K562 (cell line): Measurements from ENCODE around the gene ERAL1. TPM values are rescaled to one million over a fixed set of nuclear protein-coding genes. Genes with fewer than 3 reads are reported as not detected.
A peak's percentile ranks its signal among the peaks of the same experiment; 100 is the strongest.
"Not testable (repeated sequence)": the region's sequence is repeated elsewhere in the genome, so short reads cannot be mapped to it uniquely, and the experiment has no call there.

Source experiments
- ATAC-seq: fragments of 200-7000 bp; cut with Tn5 transposase; 3 replicates; pipeline ENCODE4 v1.9.1; 2020; ENCODE audit warnings: moderate library complexity
- BruUV-seq: library from RNA; stranded (reverse); fragments of 400-500 nt; replicated peaks from 2 replicates; lab custom pipeline; 2021; lab: Mats Ljungman, UMichigan
- CTCF ChIA-PET: fragments of 300-600 bp; formaldehyde crosslinking; extraction: SDS; loops from one replicate; lab custom pipeline; 2021; ENCODE audit warnings: low intra/inter-chr PET ratio; lab: Yijun Ruan, JAX
- POLR2A ChIA-PET: fragments of 300-600, 350-650 bp; sonication (Branson Sonifier 250); formaldehyde crosslinking; extraction: SDS; loops from one replicate; lab custom pipeline; 2021; ENCODE audit warnings: antibody characterized with exemption, inconsistent platforms; lab: Yijun Ruan, JAX
- DNase-seq, 4 experiments: peaks; one replicate each; pipeline versions ENCODE4 v3.0.0 to v3.0.0-alpha.2; 2011 to 2018; ENCODE audit warnings: low spot score in 3 of 4, mixed read lengths in 3 of 4; ENCODE audit errors: extremely low read depth in 1 of 4
- FAIRE-seq: peaks from 2 replicates; lab custom pipeline; 2011; peaks lifted over from hg19 to GRCh38; lab: Jason Lieb, UNC
- H2AFZ ChIP-seq: 2 replicates; pipeline ENCODE4 v1.6.0; 2011; ENCODE audit warnings: low read depth, low read length, control low read depth, inconsistent platforms
- H3K27ac ChIP-seq: fragments of 200-600 bp; 3 replicates; pipeline ENCODE4 v1.8.0; 2011; ENCODE audit warnings: low read depth, mild to moderate bottlenecking, control low read depth, inconsistent platforms, low read length, moderate library complexity, mixed read lengths; ENCODE audit errors: extremely low read depth
- H3K27me3 ChIP-seq, 2 experiments: fragments of 300-600 bp in 1 of 2; 2 replicates in 1 of 2; 3 replicates in 1 of 2; pipeline versions ENCODE4 v1.6.0 to v1.8.0; 2011; ENCODE audit warnings: inconsistent platforms in 2 of 2, low read length in 2 of 2, mild to moderate bottlenecking in 1 of 2, mixed read lengths in 1 of 2, moderate library complexity in 1 of 2; ENCODE audit not compliant: control insufficient read depth in 2 of 2, insufficient read depth in 2 of 2
- H3K36me3 ChIP-seq: fragments of 300-600 bp; 3 replicates; pipeline ENCODE4 v1.8.0; 2011; ENCODE audit warnings: mild to moderate bottlenecking, low read length, inconsistent platforms; ENCODE audit not compliant: control insufficient read depth, insufficient read depth
- H3K4me1 ChIP-seq, 2 experiments: fragments of 200-600 bp in 1 of 2; replicated peaks in 1 of 2; 2 replicates in 1 of 2; 3 replicates in 1 of 2; pipeline versions ENCODE4 v1.5.1 to v1.8.0; 2011; ENCODE audit warnings: inconsistent platforms in 2 of 2, low read length in 2 of 2, mild to moderate bottlenecking in 1 of 2, mixed read lengths in 1 of 2, moderate library complexity in 1 of 2; ENCODE audit not compliant: control insufficient read depth in 2 of 2, insufficient read depth in 2 of 2
- H3K4me2 ChIP-seq: 2 replicates; pipeline ENCODE4 v1.6.1; 2011; ENCODE audit warnings: low read length, control low read depth, inconsistent platforms, mixed read lengths; ENCODE audit not compliant: insufficient read depth
- H3K4me3 ChIP-seq: fragments of 200-600 bp; sonication (generic), shearing (Covaris generic); 2 replicates; pipeline ENCODE4 v1.5.1; 2016; ENCODE audit warnings: control low read depth, inconsistent platforms
- H3K79me2 ChIP-seq: fragments of 200-600 bp; 3 replicates; pipeline ENCODE4 v1.8.0; 2011; ENCODE audit warnings: low read length, inconsistent platforms; ENCODE audit not compliant: control insufficient read depth, insufficient read depth
- H3K9ac ChIP-seq, 2 experiments: 2 replicates each; pipeline versions ENCODE4 v1.6.0 to v1.6.1; 2011; ENCODE audit warnings: low read depth in 2 of 2, low read length in 2 of 2, control low read depth in 1 of 2, inconsistent platforms in 1 of 2, mild to moderate bottlenecking in 1 of 2, mixed read lengths in 1 of 2; ENCODE audit not compliant: insufficient read depth in 1 of 2
- H3K9me1 ChIP-seq: one replicate; pipeline ENCODE4 v1.6.0; 2011; ENCODE audit warnings: inconsistent platforms, mild to moderate bottlenecking, low read length, moderate library complexity; ENCODE audit not compliant: control insufficient read depth, insufficient read depth
- H3K9me3 ChIP-seq: replicated peaks from 2 replicates; pipeline ENCODE4 v1.5.1; 2011; ENCODE audit warnings: low read depth, low read length, inconsistent platforms; ENCODE audit not compliant: control insufficient read depth, insufficient read depth
- H4K20me1 ChIP-seq: replicated peaks from 2 replicates; pipeline ENCODE4 v1.6.1; 2011; ENCODE audit warnings: low read length, inconsistent platforms, mixed read lengths; ENCODE audit not compliant: control insufficient read depth, insufficient read depth
- ARID1B ChIP-seq: fragments of 450-650 bp; IDR thresholded peaks from 2 replicates; pipeline ENCODE4 v1.6.1; 2016; ENCODE audit warnings: antibody characterized with exemption, mild to moderate bottlenecking, inconsistent platforms
- BRF1 ChIP-seq: IDR thresholded peaks from 3 replicates; pipeline ENCODE4 v1.6.1; 2011; ENCODE audit warnings: borderline replicate concordance, mild to moderate bottlenecking; ENCODE audit not compliant: insufficient read length; ENCODE audit errors: extremely low read depth
- CBFA2T2 ChIP-seq: fragments of 450-650 bp; conservative IDR thresholded peaks from 2 replicates; pipeline ENCODE4 v1.6.1; 2017; ENCODE audit warnings: mild to moderate bottlenecking
- CBFA2T3 ChIP-seq: fragments of 450-650 bp; IDR thresholded peaks from 2 replicates; pipeline ENCODE4 v1.6.1; 2017
- DPF2 ChIP-seq: fragments of 450-650 bp; IDR thresholded peaks from 2 replicates; pipeline ENCODE4 v1.6.1; 2016
- NR2C1 ChIP-seq, 2 experiments: fragments of 450-650 bp; IDR thresholded peaks; 2 replicates each; pipeline ENCODE4 v1.6.1; 2017; ENCODE audit warnings: mild to moderate bottlenecking in 2 of 2, antibody characterized with exemption in 1 of 2, inconsistent platforms in 1 of 2, missing compliant biosample characterization in 1 of 2, missing genetic modification characterization in 1 of 2
- SMAD4 ChIP-seq: fragments of 250-450 bp; sonication (Bioruptor Pico); conservative IDR thresholded peaks from 2 replicates; pipeline ENCODE4 v1.8.0; 2021; ENCODE audit warnings: inconsistent platforms, mild to moderate bottlenecking, moderate library complexity
- SMARCA4 ChIP-seq: fragments of 450-650 bp; IDR thresholded peaks from 2 replicates; pipeline ENCODE4 v1.6.1; 2016
- SMARCE1 ChIP-seq: fragments of 450-650 bp; IDR thresholded peaks from 2 replicates; pipeline ENCODE4 v1.7.1; 2016; ENCODE audit warnings: mild to moderate bottlenecking
- SOX6 ChIP-seq: fragments of 450-650 bp; IDR thresholded peaks from 2 replicates; pipeline ENCODE4 v1.6.1; 2014; ENCODE audit warnings: mild to moderate bottlenecking
- SRSF9 ChIP-seq: fragments of 200-400 bp; formaldehyde crosslinking; IDR thresholded peaks from 2 replicates; pipeline ENCODE4 v1.6.1; 2017; ENCODE audit warnings: low read depth, low read length, borderline replicate concordance
- TAL1 ChIP-seq: fragments of 450-650 bp; IDR thresholded peaks from 2 replicates; pipeline ENCODE4 v1.6.1; 2016; ENCODE audit warnings: mild to moderate bottlenecking
- ZMIZ1 ChIP-seq, 2 experiments: fragments of 150-350 bp in 1 of 2; IDR thresholded peaks; 2 replicates each; pipeline ENCODE4 v1.6.1; 2012 to 2016; ENCODE audit warnings: low read depth in 2 of 2, low read length in 2 of 2, mild to moderate bottlenecking in 1 of 2, moderate library complexity in 1 of 2
- ZNF316 ChIP-seq: fragments of 450-650 bp; IDR thresholded peaks from 2 replicates; pipeline ENCODE4 v1.6.1; 2016
- WGBS: fragments of 100-300 bp; shearing (Covaris generic); methylation state at CpG from one replicate; pipeline ENCODE4 v1.1.6; 2016; ENCODE audit warnings: low coverage, mixed read lengths; ENCODE audit not compliant: insufficient coverage; ENCODE audit errors: missing lambda C conversion rate; 5-methylcytosine and 5-hydroxymethylcytosine counted together
- in situ Hi-C: fragments of 300-500 bp; cut with MboI; formaldehyde crosslinking; loops from 4 replicates; pipeline ENCODE4 v1.15.0; 2018; ENCODE audit warnings: inconsistent platforms, mixed read lengths
- intact Hi-C: fragments of 100-400 bp; cut with micrococcal nuclease; formaldehyde crosslinking; loops from 2 replicates; pipeline ENCODE4 v1.14.2; 2022
- polyA plus RNA-seq, 8 experiments: library from polyadenylated mRNA; depleted of rRNA in 4 of 8; stranded (reverse) in 5 of 8; unstranded in 3 of 8; fragments of >200 nt; fragmentation: Nextera tagmentation in 2 of 8; fragmentation: Illumina TruSeq in 1 of 8; extraction: Ambion mirVana in 2 of 8; extraction: Trizol in 1 of 8; gene quantifications; 2 replicates each; pipeline versions ENCODE4 v1.2.1 to v1.2.3, GENCODE V29; 2011 to 2014; ENCODE audit warnings: inconsistent platforms in 1 of 8, missing spikeins in 1 of 8
- total RNA-seq, 7 experiments: library from RNA; depleted of rRNA in 6 of 7; stranded (reverse); fragments of >200 nt in 6 of 7; fragmentation: Illumina TruSeq in 2 of 7; extraction: Trizol in 2 of 7; gene quantifications; 2 replicates each; pipeline versions ENCODE4 v1.2.1 to v1.2.3, GENCODE V29; 2011 to 2021; ENCODE audit warnings: low replicate concordance in 1 of 7

Gene ERAL1
- total and polyA plus RNA-seq, 9 of the 15 experiments (the other 6 are each of a cell fraction or from before 2014, with no cell fraction given) = 37.5 to 351 (median 106) TPM

GRCh38 chr17:28834420-28834819, 20.4 kb upstream of the ERAL1 start (continued):
- no peak for TF ChIP-seq ZMIZ1 (IDR thresholded peaks at IDR 0.05; ENCODE audit: low read depth in 2 of 2, low read length in 2 of 2)
- peak; percentile 100 for TF ChIP-seq ZNF316
- no peak for TF ChIP-seq SRSF9
- no peak for TF ChIP-seq BRF1
- TF ChIP-seq, all 486 proteins: peak for 16

GRCh38 chr17:28836541-28836940, 18.3 kb upstream of the ERAL1 start:
- H3K4me3 ChIP-seq; in situ Hi-C loops; H3K27ac ChIP-seq; H3K9ac ChIP-seq; DNase-seq; CTCF ChIA-PET; H3K9me1 ChIP-seq; ATAC-seq; BruUV-seq; FAIRE-seq; H4K20me1 ChIP-seq; H2AFZ ChIP-seq; H3K9me3 ChIP-seq; H3K27me3 ChIP-seq; H3K4me2 ChIP-seq; TF ChIP-seq NR2C1 (tag; IDR thresholded peaks at IDR 0.05): not testable (repeated sequence)
- POLR2A ChIA-PET = interaction anchor here (1.2 to 1.6 kb wide), 2 partner anchors 9 to 86 kb away, joined by 4 read pairs; no protein-coding TSS in a partner anchor
- Histone ChIP-seq H3K4me1 (peaks cover 17 to 27% of the 10 kb centered on the region in 2 experiments), H3K79me2 (peaks cover 96% of the 10 kb centered on the region), H3K36me3 (peaks cover 33% of the 10 kb centered on the region)
- WGBS = 62% methylated on average over 10 of the region's 10 CpGs
- TF ChIP-seq NR2C1 (IDR thresholded peaks at IDR 0.05) (peak; percentile 51; the same call in 1 of the 2 replicates), SMARCA4 (peak; percentile 29; the same call in 1 of the 2 replicates), SOX6 (peak; percentile 31; the same call in 1 of the 2 replicates), DPF2 (peak; percentile 34; the same call in 1 of the 2 replicates), CBFA2T2 (peak; percentile 28; the same call in 1 of the 2 replicates), SMARCE1 (0 out of 2 replicates have a peak, but pooled peaks have one; percentile 28), SMAD4 (CRISPR knock-in tag) (peak; percentile 47; the same call in 1 of the 2 replicates), CBFA2T3 (peak; percentile 40; the same call in 1 of the 2 replicates), TAL1 (peak; percentile 60), ARID1B (peak; percentile 60)
- TF ChIP-seq, all 486 proteins: peak for 10; not testable (repeated sequence) for 476
- intact Hi-C loops = not testable (repeated sequence)
